Ovary (tissue), 3 donors: ENCODE measurements around the gene CACNA1C.

ENCODE experiments used
- CTCF ChIP-seq, 3 donors: fragments of 450-650 bp in 2 of 3; fragments of 200-600 bp in 1 of 3; IDR thresholded peaks; one replicate each; pipeline versions ENCODE4 v1.5.1 to v1.8.0; 2016 to 2022; ENCODE audit warnings: antibody characterized with exemption in 3 of 3, mild to moderate bottlenecking in 1 of 3
- EP300 ChIP-seq: sonication (generic); formaldehyde crosslinking; IDR thresholded peaks from one replicate; pipeline ENCODE4 v1.6.1; 2017; ENCODE audit warnings: antibody characterized with exemption
- POLR2A ChIP-seq: fragments of 450-650 bp; IDR thresholded peaks from one replicate; pipeline ENCODE4 v1.6.1; 2017; ENCODE audit warnings: antibody characterized with exemption, mild to moderate bottlenecking, moderate library complexity
- donor health status: DM: no; HTN: no; CAD: no.

GRCh38 chr12:2160043-2160442, 107.3 kb downstream of the CACNA1C start:
- TF ChIP-seq CTCF (IDR thresholded peaks at IDR 0.05) (no peak), POLR2A (no peak), EP300 (no peak)
